Nephron progenitor cell (in vitro differentiated cells): ENCODE measurements around the gene CDK6.
"Not testable (repeated sequence)": the region's sequence is repeated elsewhere in the genome, so short reads cannot be mapped to it uniquely, and the experiment has no call there.

Source experiments
- DNase-seq: peaks from one replicate; pipeline ENCODE4 v3.0.0; 2021
- H3K27ac Mint-ChIP-seq: 2 replicates; pipeline ENCODE4 v1.8.0; 2021; ENCODE audit warnings: mild to moderate bottlenecking, moderate library complexity, mixed read lengths
- H3K27me3 Mint-ChIP-seq: 2 replicates; pipeline ENCODE4 v1.8.0; 2021; ENCODE audit warnings: mild to moderate bottlenecking, low read depth, mixed read lengths; ENCODE audit not compliant: poor library complexity
- H3K36me3 Mint-ChIP-seq: 2 replicates; pipeline ENCODE4 v1.8.0; 2021; ENCODE audit warnings: low read depth, mixed read lengths
- H3K4me1 Mint-ChIP-seq: 2 replicates; pipeline ENCODE4 v1.8.0; 2021; ENCODE audit warnings: mixed read lengths
- H3K4me3 Mint-ChIP-seq: 2 replicates; pipeline ENCODE4 v1.8.0; 2021; ENCODE audit warnings: mild to moderate bottlenecking, moderate library complexity, mixed read lengths
- H3K9me3 Mint-ChIP-seq: 2 replicates; pipeline ENCODE4 v1.8.0; 2021; ENCODE audit warnings: mild to moderate bottlenecking, moderate library complexity, mixed read lengths
- CTCF ChIP-seq: fragments of 200-600 bp; sonication (generic); IDR thresholded peaks from 2 replicates; pipeline ENCODE4 v1.5.0; 2021; ENCODE audit warnings: antibody characterized with exemption

Gene CDK6

DNA sequence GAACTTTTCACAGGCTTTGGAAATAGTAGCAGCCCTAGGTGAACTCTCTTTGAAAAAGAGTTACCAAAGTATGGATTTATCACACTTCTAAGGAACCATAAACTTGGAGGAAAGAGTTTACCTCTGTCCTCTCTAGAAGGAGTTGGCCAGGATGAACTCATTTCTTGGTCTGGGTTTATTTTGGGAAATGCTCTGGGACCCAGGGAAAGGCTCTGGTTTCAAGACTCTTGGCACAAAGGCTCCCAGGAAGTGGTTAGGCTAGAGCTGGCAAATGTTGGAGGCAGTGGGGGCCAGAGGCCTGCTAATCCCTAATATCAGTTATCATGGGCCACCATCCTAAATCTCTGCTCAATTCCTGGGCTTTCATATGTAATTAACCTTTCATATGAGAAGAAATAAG is 36.3 kb upstream of the CDK6 start:
- peaks cover 19% of the 10 kb centered on the region for H3K9me3 Mint-ChIP-seq
- TF ChIP-seq CTCF = no peak
- H3K27me3 Mint-ChIP-seq = no peaks in the 10 kb centered on the region
- no peak overlapping the region for H3K27ac Mint-ChIP-seq
- H3K36me3 Mint-ChIP-seq = peaks cover 7% of the 10 kb centered on the region
- no peak overlapping the region for H3K4me3 Mint-ChIP-seq
- no peak for DNase-seq
- peaks cover 11% of the 10 kb centered on the region for H3K4me1 Mint-ChIP-seq

DNA sequence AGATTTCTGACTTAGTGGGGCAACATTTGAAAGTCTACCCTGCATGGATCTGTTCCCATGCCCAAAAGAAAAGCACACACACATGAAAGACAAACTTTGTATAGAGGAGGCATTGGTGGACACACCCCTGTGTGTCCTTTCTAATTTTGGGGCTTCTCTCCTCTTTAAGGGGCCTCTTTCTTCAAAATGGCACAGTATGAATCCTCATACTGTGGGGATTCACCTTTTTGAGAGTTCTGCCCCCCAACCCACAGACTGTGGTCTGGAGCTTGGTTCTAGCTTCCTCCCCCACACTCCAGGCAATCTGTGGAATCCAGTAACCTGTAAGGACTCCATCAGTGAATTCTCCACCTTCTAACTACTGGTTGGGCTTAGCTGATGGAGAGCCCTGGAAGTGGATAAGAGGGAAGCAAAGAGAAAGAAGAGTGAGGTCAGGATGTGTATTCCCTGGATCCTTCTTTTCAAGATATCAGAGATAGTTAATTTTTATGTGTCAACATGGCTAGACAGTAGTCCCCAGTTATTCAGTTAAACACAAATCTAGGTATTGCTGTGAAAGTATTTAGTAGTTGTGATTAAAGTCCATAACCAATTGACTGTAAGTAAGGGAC is 32.4 kb upstream of the CDK6 start:
- TF ChIP-seq CTCF = no peak
- Mint-ChIP-seq H3K4me3 (no peak overlapping the region), H3K27ac (no peak overlapping the region), H3K36me3 (peaks cover 7% of the 10 kb centered on the region), H3K4me1 (peaks cover 9% of the 10 kb centered on the region), H3K27me3 (no peaks in the 10 kb centered on the region), H3K9me3 (peaks cover 24% of the 10 kb centered on the region)
- DNase-seq = no peak

- H3K27me3 Mint-ChIP-seq, H3K4me3 Mint-ChIP-seq, H3K4me1 Mint-ChIP-seq, DNase-seq, H3K36me3 Mint-ChIP-seq, H3K27ac Mint-ChIP-seq: not testable (repeated sequence)
- peaks cover 21% of the 10 kb centered on the region for H3K9me3 Mint-ChIP-seq
Measured at GRCh38 chr7:92864169-92864568, 27.8 kb upstream of the CDK6 start.

DNA sequence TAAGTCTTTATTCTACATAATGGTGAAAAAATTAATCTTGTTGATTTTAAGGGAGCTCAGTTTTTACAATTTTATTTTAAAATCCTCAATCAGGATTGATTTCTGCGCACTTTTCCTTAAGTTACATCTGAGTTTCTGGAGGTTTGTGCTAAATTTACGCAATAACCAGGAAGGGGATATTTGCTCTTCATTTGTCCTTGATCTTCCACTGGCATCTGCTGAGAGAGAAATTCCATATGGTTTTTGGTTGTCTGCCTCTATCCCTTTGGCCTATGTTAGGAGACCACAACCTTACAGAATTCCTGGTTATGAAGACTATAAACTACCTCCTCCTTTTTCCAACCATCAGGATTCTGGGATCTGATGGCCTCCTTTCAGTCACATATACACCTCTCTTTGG is 20.1 kb upstream of the CDK6 start:
- H3K27ac Mint-ChIP-seq = no peak overlapping the region
- no peaks in the 10 kb centered on the region for H3K9me3 Mint-ChIP-seq
- no peak for TF ChIP-seq CTCF
- H3K4me1 Mint-ChIP-seq = no peaks in the 10 kb centered on the region
- no peak overlapping the region for H3K4me3 Mint-ChIP-seq
- DNase-seq = no peak
- peaks cover 5% of the 10 kb centered on the region for H3K27me3 Mint-ChIP-seq
- H3K36me3 Mint-ChIP-seq = no peaks in the 10 kb centered on the region

- no peak for DNase-seq
- Mint-ChIP-seq H3K4me3 (no peak overlapping the region), H3K4me1 (no peaks in the 10 kb centered on the region), H3K36me3 (no peaks in the 10 kb centered on the region), H3K9me3 (no peaks in the 10 kb centered on the region), H3K27me3 (peaks cover 5% of the 10 kb centered on the region), H3K27ac (no peak overlapping the region)
- no peak for TF ChIP-seq CTCF
Measured at GRCh38 chr7:92854501-92855238, 18.3 kb upstream of the CDK6 start.

- H3K4me3 Mint-ChIP-seq = no peak overlapping the region
- H3K27me3 Mint-ChIP-seq = peaks cover 5% of the 10 kb centered on the region
- no peaks in the 10 kb centered on the region for H3K4me1 Mint-ChIP-seq
- no peak overlapping the region for H3K27ac Mint-ChIP-seq
- no peak for DNase-seq
- no peak for TF ChIP-seq CTCF
- H3K9me3 Mint-ChIP-seq = no peaks in the 10 kb centered on the region
- no peaks in the 10 kb centered on the region for H3K36me3 Mint-ChIP-seq
Measured at GRCh38 chr7:92851732-92852131, 15.4 kb upstream of the CDK6 start.
